ENCODE data around the gene FLT3LG.

Gene FLT3LG

GRCh38 chr19:49488046-49488862 is 14.2 kb downstream of the FLT3LG start:
- DNase-seq (ENCODE audit: low read depth): no peak

- DNase-seq (ENCODE audit: low read depth): no peak
These were observed 15.0 kb downstream of the FLT3LG start for GRCh38 chr19:49488863-49489537.

GRCh38 chr19:49489601-49490167 is 15.7 kb downstream of the FLT3LG start:
- DNase-seq (ENCODE audit: low read depth): no peak

- DNase-seq (ENCODE audit: low read depth): no peak
These were observed 16.4 kb downstream of the FLT3LG start for GRCh38 chr19:49490287-49491029.

- DNase-seq (ENCODE audit: low read depth): no peak
These were observed 17.2 kb downstream of the FLT3LG start for GRCh38 chr19:49491030-49491803.

GRCh38 chr19:49491804-49492572 is 18.0 kb downstream of the FLT3LG start:
- DNase-seq (ENCODE audit: low read depth): peak; percentile 34

- DNase-seq (ENCODE audit: low read depth): peak; percentile 75
These were observed 18.8 kb downstream of the FLT3LG start for GRCh38 chr19:49492573-49493405.

- DNase-seq (ENCODE audit: low read depth): no peak
These were observed 22.6 kb downstream of the FLT3LG start for GRCh38 chr19:49496574-49497008.

- DNase-seq (ENCODE audit: low read depth): peak; percentile 76
These were observed 23.2 kb downstream of the FLT3LG start for GRCh38 chr19:49497047-49497788.

GRCh38 chr19:49497789-49498103 is 23.7 kb downstream of the FLT3LG start:
- DNase-seq (ENCODE audit: low read depth): no peak

- no peak for DNase-seq (ENCODE audit: low read depth)
These were observed 24.5 kb downstream of the FLT3LG start for GRCh38 chr19:49498475-49498874.

GRCh38 chr19:49499030-49499670 is 25.1 kb downstream of the FLT3LG start:
- no peak for DNase-seq (ENCODE audit: low read depth)

GRCh38 chr19:49502866-49503581 is 29.0 kb downstream of the FLT3LG start:
- DNase-seq (ENCODE audit: low read depth): peak; percentile 79

- DNase-seq (ENCODE audit: low read depth): no peak
These were observed 29.6 kb downstream of the FLT3LG start for GRCh38 chr19:49503582-49503962.

GRCh38 chr19:49506575-49507105 is 32.6 kb downstream of the FLT3LG start:
- peak; percentile 70 for DNase-seq (ENCODE audit: low read depth)

GRCh38 chr19:49507803-49508494 is 33.9 kb downstream of the FLT3LG start:
- DNase-seq (ENCODE audit: low read depth): no peak
